GM18502 (cell line): Measurements from ENCODE around the gene KLHL29.
A peak's percentile ranks its signal among the peaks of the same experiment; 100 is the strongest.
"Not testable (repeated sequence)": the region's sequence is repeated elsewhere in the genome, so short reads cannot be mapped to it uniquely, and the experiment has no call there.

Experiments
- ATAC-seq: cut with Tn5 transposase; IDR thresholded peaks from one replicate; pipeline ENCODE4 v1.9.1; 2021; ENCODE audit warnings: mild to moderate bottlenecking; ENCODE audit not compliant: unreplicated experiment, poor library complexity

Gene KLHL29

GRCh38 chr2:23391237-23391736 is 6.3 kb downstream of the KLHL29 start:
- ATAC-seq = not testable (repeated sequence)

- ATAC-seq = no peak
These were observed 8.7 kb downstream of the KLHL29 start for GRCh38 chr2:23393722-23394121.

- no peak for ATAC-seq
These were observed 9.7 kb downstream of the KLHL29 start for GRCh38 chr2:23394700-23395099.

- no peak for ATAC-seq
These were observed 12.5 kb downstream of the KLHL29 start for GRCh38 chr2:23397478-23397877.

- ATAC-seq = peak; percentile 62
These were observed 14.8 kb downstream of the KLHL29 start for GRCh38 chr2:23399674-23400261.

GRCh38 chr2:23400703-23401102 is 15.7 kb downstream of the KLHL29 start:
- no peak for ATAC-seq

GRCh38 chr2:23401427-23402204 is 16.6 kb downstream of the KLHL29 start:
- no peak for ATAC-seq

GRCh38 chr2:23402205-23402740 is 17.3 kb downstream of the KLHL29 start:
- ATAC-seq = no peak

- ATAC-seq = peak; percentile 77
These were observed 19.4 kb downstream of the KLHL29 start for GRCh38 chr2:23404426-23404825.

- no peak for ATAC-seq
These were observed 24.3 kb downstream of the KLHL29 start for GRCh38 chr2:23409248-23409647.

GRCh38 chr2:23410596-23410995 is 25.6 kb downstream of the KLHL29 start:
- no peak for ATAC-seq

- ATAC-seq = no peak
These were observed 26.9 kb downstream of the KLHL29 start for GRCh38 chr2:23411752-23412431.

- ATAC-seq = no peak
These were observed 27.7 kb downstream of the KLHL29 start for GRCh38 chr2:23412556-23413155.

GRCh38 chr2:23413641-23414040 is 28.7 kb downstream of the KLHL29 start:
- ATAC-seq = no peak

- no peak for ATAC-seq
These were observed 29.1 kb downstream of the KLHL29 start for GRCh38 chr2:23414106-23414505.

GRCh38 chr2:23414871-23415270 is 29.9 kb downstream of the KLHL29 start:
- no peak for ATAC-seq

- no peak for ATAC-seq
These were observed 32.3 kb downstream of the KLHL29 start for GRCh38 chr2:23417310-23417709.

GRCh38 chr2:23418056-23418455 is 33.1 kb downstream of the KLHL29 start:
- ATAC-seq = no peak

GRCh38 chr2:23418461-23418911 is 33.5 kb downstream of the KLHL29 start:
- ATAC-seq = no peak
